Uterus (tissue), 4 donors: ENCODE data around the gene NR2E1. TPM values are rescaled to one million over a fixed set of nuclear protein-coding genes. Genes with fewer than 3 reads are reported as not detected.

ENCODE experiments used
- DNase-seq, 2 donors: peaks; one replicate each; pipeline ENCODE4 v3.0.0-alpha.2; 2019 to 2020
- H3K27ac ChIP-seq, 2 donors: fragments of 200-600 bp; sonication (generic); 1 replicate in 1 of 2; 2 replicates in 1 of 2; pipeline ENCODE4 v1.5.1; 2016 to 2018
- H3K27me3 ChIP-seq, 2 donors: fragments of 200-600 bp; sonication (generic); one replicate each; pipeline ENCODE4 v1.5.1; 2018 to 2019; ENCODE audit warnings: control low read depth in 1 of 2
- H3K36me3 ChIP-seq, 2 donors: fragments of 200-600 bp; sonication (generic); one replicate each; pipeline ENCODE4 v1.5.1; 2019; ENCODE audit warnings: control low read depth in 1 of 2
- H3K4me1 ChIP-seq, 2 donors: fragments of 200-600 bp; sonication (generic); one replicate each; pipeline ENCODE4 v1.5.1; 2018 to 2019; ENCODE audit warnings: control low read depth in 1 of 2
- H3K4me3 ChIP-seq, 2 donors: fragments of 200-600 bp; sonication (generic); 1 replicate in 1 of 2; 2 replicates in 1 of 2; pipeline ENCODE4 v1.5.1; 2018 to 2019; ENCODE audit warnings: mild to moderate bottlenecking in 1 of 2
- H3K9me3 ChIP-seq, 2 donors: fragments of 200-600 bp; sonication (generic); one replicate each; pipeline ENCODE4 v1.5.1; 2019; ENCODE audit warnings: control low read depth in 1 of 2
- CTCF ChIP-seq, 4 experiments: fragments of 200-600 bp in 2 of 4; fragments of 450-650 bp in 2 of 4; sonication (generic) in 2 of 4; IDR thresholded peaks; one replicate each; pipeline ENCODE4 v1.5.1; 2016 to 2019; ENCODE audit warnings: antibody characterized with exemption in 4 of 4, mild to moderate bottlenecking in 2 of 4, moderate library complexity in 1 of 4
- POLR2A ChIP-seq, 2 donors: fragments of 450-650 bp; IDR thresholded peaks; one replicate each; pipeline ENCODE4 v1.6.1; 2016; ENCODE audit warnings: antibody characterized with exemption in 2 of 2, mild to moderate bottlenecking in 1 of 2, moderate library complexity in 1 of 2
- intact Hi-C: fragments of 100-400 bp; cut with DNase I; formaldehyde crosslinking; loops from one replicate; pipeline ENCODE4 v1.15.1; 2023; ENCODE audit warnings: low total_unique reads
- total RNA-seq, 4 donors: library from RNA; depleted of rRNA in 3 of 4; stranded (reverse); fragments of >200 nt in 3 of 4; gene quantifications; one replicate each; pipeline versions ENCODE4 v1.1.0 to v1.2.4, GENCODE V29; 2014 to 2023
- donor health status: DM: yes; HTN: yes; CAD: no.

The NR2E1 gene
- total RNA-seq, 4 donors from 2014 or later, result not detected

GRCh38 chr6:108164815-108165706, 761 bp upstream of the NR2E1 start:
- peaks cover 0 to 35% of the 10 kb centered on the region in 2 donors for H3K4me1 ChIP-seq

GRCh38 chr6:108166664-108167448, 1.0 kb downstream of the NR2E1 start:
- Histone ChIP-seq H3K27me3 (peaks cover 28 to 77% of the 10 kb centered on the region in 2 donors), H3K36me3 (no peaks in the 10 kb centered on the region), H3K9me3 (no peaks in the 10 kb centered on the region), H3K4me1 (peaks cover 0 to 35% of the 10 kb centered on the region in 2 donors), H3K4me3 (no peak overlapping the region), H3K27ac (no peak overlapping the region)
- no peak for DNase-seq
- no peak for TF ChIP-seq CTCF (IDR thresholded peaks at IDR 0.05)
- no peak for TF ChIP-seq POLR2A (IDR thresholded peaks at IDR 0.05)
- intact Hi-C loops, result no loop called here

More at GRCh38 chr6:108164815-108165706, 761 bp upstream of the NR2E1 start:
- H3K36me3 ChIP-seq, result no peaks in the 10 kb centered on the region
- DNase-seq, result no peak
- H3K9me3 ChIP-seq, result no peaks in the 10 kb centered on the region
- TF ChIP-seq CTCF (IDR thresholded peaks at IDR 0.05) (no peak), POLR2A (IDR thresholded peaks at IDR 0.05) (no peak)
- H3K4me3 ChIP-seq, result peak overlapping the region in 1 of 2 donors; percentile 3
- H3K27ac ChIP-seq, result no peak overlapping the region
- intact Hi-C loops, result no loop called here
- peaks cover 28 to 83% of the 10 kb centered on the region in 2 donors for H3K27me3 ChIP-seq

GRCh38 chr6:108167449-108168089, 1.7 kb downstream of the NR2E1 start:
- Histone ChIP-seq H3K9me3 (no peaks in the 10 kb centered on the region), H3K4me3 (no peak overlapping the region), H3K27ac (no peak overlapping the region), H3K27me3 (peaks cover 28 to 74% of the 10 kb centered on the region in 2 donors), H3K4me1 (peaks cover 0 to 35% of the 10 kb centered on the region in 2 donors), H3K36me3 (no peaks in the 10 kb centered on the region)
- intact Hi-C loops, result no loop called here
- DNase-seq, result no peak
- TF ChIP-seq POLR2A (IDR thresholded peaks at IDR 0.05) (no peak), CTCF (IDR thresholded peaks at IDR 0.05) (no peak)

- Histone ChIP-seq H3K4me1 (peaks cover 0 to 35% of the 10 kb centered on the region in 2 donors), H3K9me3 (no peaks in the 10 kb centered on the region), H3K4me3 (no peak overlapping the region), H3K27ac (no peak overlapping the region), H3K36me3 (no peaks in the 10 kb centered on the region), H3K27me3 (peaks cover 28 to 69% of the 10 kb centered on the region in 2 donors)
- TF ChIP-seq CTCF (IDR thresholded peaks at IDR 0.05), result no peak
- no peak for TF ChIP-seq POLR2A (IDR thresholded peaks at IDR 0.05)
- DNase-seq, result no peak
- intact Hi-C loops, result no loop called here
These were observed 2.3 kb downstream of the NR2E1 start for GRCh38 chr6:108168090-108168463.
